Gastroesophageal sphincter (tissue), 3 donors: ENCODE measurements around the gene PPIB.

Experiments
- POLR2A ChIP-seq, 2 donors: fragments of 450-650 bp; IDR thresholded peaks; one replicate each; pipeline ENCODE4 v1.6.1; 2017; ENCODE audit warnings: antibody characterized with exemption in 2 of 2, mild to moderate bottlenecking in 2 of 2, moderate library complexity in 1 of 2
- TF ChIP-seq, protein P1 (sequence below), 4 experiments: fragments of 200-600 bp in 2 of 4; fragments of 450-650 bp in 2 of 4; sonication (generic) in 1 of 4; IDR thresholded peaks; one replicate each; pipeline ENCODE4 v1.5.1; 2017 to 2019; ENCODE audit warnings: antibody characterized with exemption in 4 of 4, mild to moderate bottlenecking in 2 of 4, moderate library complexity in 2 of 4

DNA sequence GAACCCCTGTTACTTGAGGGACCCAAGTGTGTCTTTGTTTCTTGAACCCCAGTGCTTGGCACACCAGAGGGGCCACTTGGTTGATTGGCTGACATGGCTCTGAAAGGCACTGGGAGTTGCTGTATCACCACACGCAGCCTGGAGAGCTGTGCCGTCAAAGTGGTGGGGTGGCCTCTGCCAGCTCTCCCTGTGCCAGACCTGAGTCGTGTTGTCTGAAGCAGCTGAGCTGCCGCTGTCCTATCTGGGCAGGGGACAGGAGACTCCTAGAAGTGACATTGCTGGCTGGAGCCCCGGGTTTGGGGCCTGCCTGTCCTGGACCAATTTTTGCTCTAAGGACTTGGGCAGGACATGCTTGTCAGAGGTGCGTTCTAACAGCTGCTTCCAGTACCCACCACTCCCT, 16.8 kb downstream of the PPIB start:
- TF ChIP-seq, protein P1, sequence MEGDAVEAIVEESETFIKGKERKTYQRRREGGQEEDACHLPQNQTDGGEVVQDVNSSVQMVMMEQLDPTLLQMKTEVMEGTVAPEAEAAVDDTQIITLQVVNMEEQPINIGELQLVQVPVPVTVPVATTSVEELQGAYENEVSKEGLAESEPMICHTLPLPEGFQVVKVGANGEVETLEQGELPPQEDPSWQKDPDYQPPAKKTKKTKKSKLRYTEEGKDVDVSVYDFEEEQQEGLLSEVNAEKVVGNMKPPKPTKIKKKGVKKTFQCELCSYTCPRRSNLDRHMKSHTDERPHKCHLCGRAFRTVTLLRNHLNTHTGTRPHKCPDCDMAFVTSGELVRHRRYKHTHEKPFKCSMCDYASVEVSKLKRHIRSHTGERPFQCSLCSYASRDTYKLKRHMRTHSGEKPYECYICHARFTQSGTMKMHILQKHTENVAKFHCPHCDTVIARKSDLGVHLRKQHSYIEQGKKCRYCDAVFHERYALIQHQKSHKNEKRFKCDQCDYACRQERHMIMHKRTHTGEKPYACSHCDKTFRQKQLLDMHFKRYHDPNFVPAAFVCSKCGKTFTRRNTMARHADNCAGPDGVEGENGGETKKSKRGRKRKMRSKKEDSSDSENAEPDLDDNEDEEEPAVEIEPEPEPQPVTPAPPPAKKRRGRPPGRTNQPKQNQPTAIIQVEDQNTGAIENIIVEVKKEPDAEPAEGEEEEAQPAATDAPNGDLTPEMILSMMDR (IDR thresholded peaks at IDR 0.05): no peak
- TF ChIP-seq POLR2A (IDR thresholded peaks at IDR 0.05): no peak
